Natural killer cell (primary cell): ENCODE measurements around the gene DHX8. TPM values are rescaled to one million over a fixed set of nuclear protein-coding genes. Genes with fewer than 3 reads are reported as not detected.

Source experiments
- ATAC-seq, 3 donors: fragments of 150-1000 bp in 2 of 3; fragments of 200-7000 bp in 1 of 3; cut with Tn5 transposase; 1 replicate in 1 of 3; 2 replicates in 2 of 3; pipeline ENCODE4 v1.10.0; 2021; ENCODE audit warnings: mild to moderate bottlenecking in 2 of 3, moderate library complexity in 2 of 3
- DNase-seq, 2 donors: peaks; one replicate each; pipeline versions ENCODE4 v3.0.0 to v3.0.0-alpha.2; 2013 to 2021; ENCODE audit warnings: mixed read lengths in 1 of 2
- H3K27ac ChIP-seq: one replicate; pipeline ENCODE4 v1.5.1; 2013; ENCODE audit warnings: mild to moderate bottlenecking, low read length
- H3K27me3 ChIP-seq: one replicate; pipeline ENCODE4 v1.6.1; 2013; ENCODE audit warnings: low read length; ENCODE audit not compliant: control insufficient read depth, insufficient read depth
- H3K36me3 ChIP-seq: one replicate; pipeline ENCODE4 v1.6.1; 2013; ENCODE audit warnings: low read length; ENCODE audit not compliant: control insufficient read depth, insufficient read depth
- H3K4me1 ChIP-seq: one replicate; pipeline ENCODE4 v1.6.1; 2013; ENCODE audit warnings: low read length; ENCODE audit not compliant: control insufficient read depth, insufficient read depth
- H3K4me3 ChIP-seq: one replicate; pipeline ENCODE4 v1.5.1; 2013; ENCODE audit warnings: low read length
- H3K9me3 ChIP-seq: one replicate; pipeline ENCODE4 v1.6.1; 2013; ENCODE audit warnings: low read length; ENCODE audit not compliant: control insufficient read depth, insufficient read depth
- H3K27ac Mint-ChIP-seq, 2 donors: one replicate each; pipeline ENCODE4 v1.8.0; 2022; ENCODE audit warnings: mild to moderate bottlenecking in 2 of 2, mixed read lengths in 2 of 2, moderate library complexity in 1 of 2
- H3K27me3 Mint-ChIP-seq, 2 donors: one replicate each; pipeline ENCODE4 v1.8.0; 2022; ENCODE audit warnings: low read depth in 2 of 2, mixed read lengths in 2 of 2
- H3K36me3 Mint-ChIP-seq: one replicate; pipeline ENCODE4 v1.8.0; 2022; ENCODE audit warnings: mixed read lengths
- H3K4me1 Mint-ChIP-seq, 2 donors: one replicate each; pipeline ENCODE4 v1.8.0; 2022; ENCODE audit warnings: mixed read lengths in 2 of 2
- H3K4me3 Mint-ChIP-seq: one replicate; pipeline ENCODE4 v1.8.0; 2022; ENCODE audit warnings: mild to moderate bottlenecking, moderate library complexity, mixed read lengths
- H3K9me3 Mint-ChIP-seq, 2 donors: one replicate each; pipeline ENCODE4 v1.8.0; 2022; ENCODE audit warnings: mixed read lengths in 2 of 2
- WGBS: methylation state at CpG from one replicate; pipeline ENCODE4 v1.1.7; 2013; ENCODE audit warnings: missing lambda C conversion rate; ENCODE audit not compliant: insufficient coverage; 5-methylcytosine and 5-hydroxymethylcytosine counted together
- intact Hi-C: fragments of 100-400 bp; cut with micrococcal nuclease; formaldehyde crosslinking; loops from one replicate; pipeline ENCODE4 v1.14.2; 2022
- total RNA-seq, 4 donors: library from RNA; stranded (reverse); fragments of 120-200 nt in 1 of 4; gene quantifications; one replicate each; pipeline versions ENCODE4 v1.2.3 to v1.2.4, GENCODE V29; 2013 to 2022
- TF ChIP-seq, protein P1 (sequence below): fragments of 200-600 bp; IDR thresholded peaks from one replicate; pipeline ENCODE4 v1.8.0; 2022; ENCODE audit warnings: antibody characterized with exemption

The DHX8 gene
- total RNA-seq = 100 to 1,000 TPM in 2 of 3 donors, 10 to 100 TPM in 1; 88.3 to 106 (median 105) TPM
- total RNA-seq (2013) = 49.8 TPM

DNA sequence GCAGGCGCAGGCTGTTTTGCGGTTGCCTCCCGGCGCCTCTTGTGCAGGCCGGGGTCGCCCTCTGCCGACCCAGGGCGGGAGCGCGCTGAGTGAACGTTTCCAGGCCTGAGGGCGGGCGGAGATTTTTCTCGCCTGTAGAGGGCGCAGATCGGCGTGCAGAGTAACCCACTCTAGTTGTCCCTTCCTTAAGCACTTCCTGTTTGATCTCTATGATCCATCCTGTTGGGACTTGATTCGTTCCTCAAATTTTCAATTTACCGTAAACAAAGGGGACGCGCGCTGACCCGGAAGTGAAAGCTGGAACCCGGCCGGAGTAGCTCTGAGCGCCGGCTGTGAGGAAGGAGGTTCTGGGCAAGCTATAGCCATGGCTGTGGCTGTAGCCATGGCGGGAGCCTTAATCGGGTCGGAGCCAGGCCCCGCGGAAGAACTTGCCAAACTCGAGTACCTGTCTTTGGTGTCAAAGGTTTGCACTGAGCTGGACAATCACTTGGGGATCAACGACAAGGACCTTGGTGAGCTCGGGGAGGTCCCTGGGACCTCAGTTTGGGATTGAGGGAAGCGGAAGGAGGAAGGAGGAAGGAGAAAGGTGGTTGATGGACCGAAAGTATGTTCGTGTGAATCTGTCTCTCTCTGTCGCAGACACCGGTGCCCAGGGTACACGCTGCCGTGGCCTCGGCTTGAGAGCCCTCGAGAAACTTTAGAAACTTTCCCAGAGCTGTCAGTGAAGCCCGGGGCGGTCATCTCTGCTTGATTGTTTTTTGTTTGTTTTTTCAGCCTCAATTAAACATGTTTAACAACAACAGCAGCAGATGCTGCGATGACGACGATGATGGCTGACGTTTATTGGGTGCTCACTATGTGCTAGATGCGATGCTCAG lies at the start of gene DHX8:
TSS of gene DHX8 (plus strand) at position 302 of the 878 bp plus-strand sequence. CDS start at position 365, 63 bp downstream.
- Mint-ChIP-seq H3K27ac (peak within 1 kb of the TSS; percentile 97 to 100), H3K36me3 (no peaks in the 10 kb centered on the region)
- peak; percentile 94 to 99 (median 96) for ATAC-seq

DNA sequence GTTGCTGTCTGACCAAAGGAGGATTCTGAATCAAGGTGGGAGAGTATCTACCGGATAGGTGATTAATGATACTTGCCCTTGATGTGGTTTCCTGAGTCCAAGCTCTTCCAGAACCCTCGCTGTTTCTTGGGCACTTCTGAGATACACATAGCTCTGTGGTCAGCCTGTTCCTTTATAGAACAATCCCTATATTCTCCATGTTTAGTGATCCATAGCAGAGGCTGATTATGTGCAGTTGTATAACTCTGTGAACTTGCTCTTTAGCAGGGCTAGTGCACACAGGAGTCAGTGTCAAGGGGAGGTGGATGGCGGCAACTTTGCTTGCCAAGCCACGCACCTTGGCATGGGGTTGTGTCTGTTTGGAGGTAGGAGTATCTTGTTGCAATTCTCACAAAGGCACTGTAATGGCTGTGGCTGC lies 48.9 kb upstream of the DHX8 start:
- H3K36me3 ChIP-seq = no peaks in the 10 kb centered on the region
- ATAC-seq (no peak), DNase-seq (no peak)
- H3K27ac ChIP-seq = no peak overlapping the region
- intact Hi-C loops = no loop called here
- no peak overlapping the region for H3K4me3 ChIP-seq
- 87% methylated on average over 4 of the region's 4 CpGs for WGBS
- H3K9me3 ChIP-seq = no peaks in the 10 kb centered on the region
- TF ChIP-seq, protein P1, sequence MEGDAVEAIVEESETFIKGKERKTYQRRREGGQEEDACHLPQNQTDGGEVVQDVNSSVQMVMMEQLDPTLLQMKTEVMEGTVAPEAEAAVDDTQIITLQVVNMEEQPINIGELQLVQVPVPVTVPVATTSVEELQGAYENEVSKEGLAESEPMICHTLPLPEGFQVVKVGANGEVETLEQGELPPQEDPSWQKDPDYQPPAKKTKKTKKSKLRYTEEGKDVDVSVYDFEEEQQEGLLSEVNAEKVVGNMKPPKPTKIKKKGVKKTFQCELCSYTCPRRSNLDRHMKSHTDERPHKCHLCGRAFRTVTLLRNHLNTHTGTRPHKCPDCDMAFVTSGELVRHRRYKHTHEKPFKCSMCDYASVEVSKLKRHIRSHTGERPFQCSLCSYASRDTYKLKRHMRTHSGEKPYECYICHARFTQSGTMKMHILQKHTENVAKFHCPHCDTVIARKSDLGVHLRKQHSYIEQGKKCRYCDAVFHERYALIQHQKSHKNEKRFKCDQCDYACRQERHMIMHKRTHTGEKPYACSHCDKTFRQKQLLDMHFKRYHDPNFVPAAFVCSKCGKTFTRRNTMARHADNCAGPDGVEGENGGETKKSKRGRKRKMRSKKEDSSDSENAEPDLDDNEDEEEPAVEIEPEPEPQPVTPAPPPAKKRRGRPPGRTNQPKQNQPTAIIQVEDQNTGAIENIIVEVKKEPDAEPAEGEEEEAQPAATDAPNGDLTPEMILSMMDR = no peak
- H3K4me3 Mint-ChIP-seq = no peak overlapping the region
- H3K27ac Mint-ChIP-seq = no peak overlapping the region
- H3K9me3 Mint-ChIP-seq = no peaks in the 10 kb centered on the region
- H3K27me3 ChIP-seq = no peaks in the 10 kb centered on the region
- no peaks in the 10 kb centered on the region for H3K4me1 Mint-ChIP-seq
- H3K27me3 Mint-ChIP-seq = peaks cover 18 to 21% of the 10 kb centered on the region in 2 donors
- no peaks in the 10 kb centered on the region for H3K36me3 Mint-ChIP-seq
- no peaks in the 10 kb centered on the region for H3K4me1 ChIP-seq

More for the DNA sequence above, at the start of gene DHX8:
- peak within 1 kb of the TSS; percentile 86 for H3K4me3 ChIP-seq
- under 1% methylated on average over 51 of the region's 51 CpGs for WGBS
- no peaks in the 10 kb centered on the region for H3K36me3 ChIP-seq
- DNase-seq = peak; percentile 99
- peak within 1 kb of the TSS; percentile 78 for H3K27ac ChIP-seq
- no peaks in the 10 kb centered on the region for H3K27me3 Mint-ChIP-seq
- intact Hi-C loops = loop anchor here (1.0 to 10.0 kb wide), 8 partner anchors 86 to 649 kb away; partner anchors contain the start of genes ARL4D, NBR1, PSME3 and RND2
- no peaks in the 10 kb centered on the region for H3K27me3 ChIP-seq
- no peaks in the 10 kb centered on the region for H3K9me3 ChIP-seq
- TF ChIP-seq, protein P1 = peak; percentile 100
- peaks cover 21 to 25% of the 10 kb centered on the region in 2 donors for H3K4me1 Mint-ChIP-seq
- H3K9me3 Mint-ChIP-seq = no peaks in the 10 kb centered on the region
- peak within 1 kb of the TSS; percentile 100 for H3K4me3 Mint-ChIP-seq
- H3K4me1 ChIP-seq = peaks cover 22% of the 10 kb centered on the region

DNA sequence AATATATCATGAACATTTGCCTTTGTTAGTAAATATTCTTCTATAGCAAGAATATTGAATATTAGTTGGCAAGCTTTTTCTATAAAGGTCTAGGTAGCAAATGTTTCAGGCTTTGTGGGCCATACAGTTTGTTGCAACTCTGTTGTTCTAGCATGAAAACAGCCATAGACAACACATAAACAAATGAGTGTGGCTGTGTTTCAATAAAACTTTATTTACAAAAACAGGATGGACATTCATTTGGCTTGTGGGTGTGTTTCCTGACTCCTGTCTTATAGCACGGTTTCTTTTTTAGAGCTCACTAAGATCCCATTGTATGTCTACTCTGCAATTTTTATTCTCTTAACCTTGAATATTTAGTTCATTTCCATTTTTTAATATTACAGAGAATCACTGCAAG lies 46.0 kb upstream of the DHX8 start:
- no peak for DNase-seq
- H3K9me3 Mint-ChIP-seq = no peaks in the 10 kb centered on the region
- no peaks in the 10 kb centered on the region for H3K27me3 ChIP-seq
- H3K4me3 ChIP-seq = no peak overlapping the region
- H3K4me1 ChIP-seq = no peaks in the 10 kb centered on the region
- no peaks in the 10 kb centered on the region for H3K4me1 Mint-ChIP-seq
- no CpG with 5 or more reads among the region's 1 CpG for WGBS
- H3K9me3 ChIP-seq = no peaks in the 10 kb centered on the region
- intact Hi-C loops = no loop called here
- H3K4me3 Mint-ChIP-seq = no peak overlapping the region
- no peaks in the 10 kb centered on the region for H3K36me3 Mint-ChIP-seq
- peaks cover 13 to 15% of the 10 kb centered on the region in 2 donors for H3K27me3 Mint-ChIP-seq
- no peaks in the 10 kb centered on the region for H3K36me3 ChIP-seq
- no peak for ATAC-seq
- H3K27ac Mint-ChIP-seq = no peak overlapping the region
- TF ChIP-seq, protein P1 = no peak
- H3K27ac ChIP-seq = no peak overlapping the region
